HG03139 (cell line): ENCODE results near the gene TOP3A.
A peak's percentile ranks its signal among the peaks of the same experiment; 100 is the strongest.
"Not testable (repeated sequence)": the region's sequence is repeated elsewhere in the genome, so short reads cannot be mapped to it uniquely, and the experiment has no call there.

Experiments
- ATAC-seq: cut with Tn5 transposase; IDR thresholded peaks from one replicate; pipeline ENCODE4 v1.9.1; 2021; ENCODE audit not compliant: unreplicated experiment

Gene TOP3A, protein sequence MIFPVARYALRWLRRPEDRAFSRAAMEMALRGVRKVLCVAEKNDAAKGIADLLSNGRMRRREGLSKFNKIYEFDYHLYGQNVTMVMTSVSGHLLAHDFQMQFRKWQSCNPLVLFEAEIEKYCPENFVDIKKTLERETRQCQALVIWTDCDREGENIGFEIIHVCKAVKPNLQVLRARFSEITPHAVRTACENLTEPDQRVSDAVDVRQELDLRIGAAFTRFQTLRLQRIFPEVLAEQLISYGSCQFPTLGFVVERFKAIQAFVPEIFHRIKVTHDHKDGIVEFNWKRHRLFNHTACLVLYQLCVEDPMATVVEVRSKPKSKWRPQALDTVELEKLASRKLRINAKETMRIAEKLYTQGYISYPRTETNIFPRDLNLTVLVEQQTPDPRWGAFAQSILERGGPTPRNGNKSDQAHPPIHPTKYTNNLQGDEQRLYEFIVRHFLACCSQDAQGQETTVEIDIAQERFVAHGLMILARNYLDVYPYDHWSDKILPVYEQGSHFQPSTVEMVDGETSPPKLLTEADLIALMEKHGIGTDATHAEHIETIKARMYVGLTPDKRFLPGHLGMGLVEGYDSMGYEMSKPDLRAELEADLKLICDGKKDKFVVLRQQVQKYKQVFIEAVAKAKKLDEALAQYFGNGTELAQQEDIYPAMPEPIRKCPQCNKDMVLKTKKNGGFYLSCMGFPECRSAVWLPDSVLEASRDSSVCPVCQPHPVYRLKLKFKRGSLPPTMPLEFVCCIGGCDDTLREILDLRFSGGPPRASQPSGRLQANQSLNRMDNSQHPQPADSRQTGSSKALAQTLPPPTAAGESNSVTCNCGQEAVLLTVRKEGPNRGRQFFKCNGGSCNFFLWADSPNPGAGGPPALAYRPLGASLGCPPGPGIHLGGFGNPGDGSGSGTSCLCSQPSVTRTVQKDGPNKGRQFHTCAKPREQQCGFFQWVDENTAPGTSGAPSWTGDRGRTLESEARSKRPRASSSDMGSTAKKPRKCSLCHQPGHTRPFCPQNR

DNA sequence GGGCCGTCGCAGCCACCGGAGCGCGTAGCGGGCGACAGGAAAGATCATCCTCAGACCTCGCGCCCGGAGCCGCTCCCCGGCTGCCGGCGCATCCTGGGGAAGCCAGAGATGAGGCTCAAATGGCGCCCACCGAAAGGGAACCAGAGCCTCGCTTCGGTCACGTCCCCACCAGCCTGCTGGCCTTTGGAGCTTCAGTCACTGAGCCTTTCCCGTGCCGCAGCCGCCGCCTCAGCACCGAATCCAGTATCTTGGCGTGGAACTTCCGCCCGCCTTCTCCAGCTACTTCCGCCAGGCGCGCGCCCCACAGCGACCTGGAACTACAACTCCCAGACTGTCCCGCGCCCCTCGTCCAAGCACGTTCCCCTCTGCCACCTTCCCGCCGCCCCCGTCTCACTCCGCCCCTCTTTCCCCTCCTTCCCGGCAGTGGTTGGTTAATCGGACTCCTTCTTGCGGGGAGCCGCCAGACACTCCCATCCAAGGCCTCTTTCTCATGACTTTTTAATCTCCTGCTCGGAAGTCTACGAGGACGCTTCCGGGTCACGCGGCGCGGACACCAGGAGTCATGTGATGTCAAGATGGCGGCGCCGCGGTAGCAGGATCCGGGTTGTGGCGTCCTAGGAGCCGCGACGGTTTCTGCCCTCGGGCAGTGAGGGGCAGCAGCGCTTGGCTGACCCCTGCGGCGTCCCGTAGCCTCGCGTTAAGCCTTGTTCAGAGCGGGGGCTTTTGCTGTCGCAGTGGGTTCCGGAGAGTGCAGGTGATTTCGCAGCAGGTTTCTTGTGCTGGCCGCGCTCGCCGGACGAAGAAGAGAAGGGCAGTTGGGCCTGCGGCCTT lies at the start of gene TOP3A, which contains the start of gene SMCR8:
TSS of gene TOP3A (minus strand) at position 264 of the 831 bp plus-strand sequence. CDS start at position 48, 216 bp downstream.
TSS of gene SMCR8 (plus strand) at position 563 of the 831 bp plus-strand sequence. CDS start 497 bp downstream, outside the sequence.
- ATAC-seq, result peak; percentile 78

DNA sequence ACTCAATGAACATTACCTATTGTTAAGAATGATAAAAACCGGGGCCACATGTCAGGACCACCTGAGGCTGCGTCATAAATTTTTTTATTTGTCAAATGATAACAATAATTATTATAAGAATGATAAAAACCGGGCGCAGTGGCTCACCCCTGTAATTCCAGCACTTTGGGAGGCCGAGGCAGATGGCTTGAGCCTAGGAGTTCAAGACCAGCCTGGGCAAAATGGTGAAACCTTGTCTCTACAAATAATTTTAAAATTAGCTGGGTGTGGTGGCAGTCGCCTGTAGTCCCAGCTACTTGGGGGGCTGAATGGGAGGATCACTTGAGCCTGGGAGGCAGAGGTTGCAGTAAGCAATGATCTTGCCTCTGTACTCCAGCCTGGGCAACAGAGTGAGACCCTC lies 49.4 kb upstream of the TOP3A start:
- no peak for ATAC-seq

DNA sequence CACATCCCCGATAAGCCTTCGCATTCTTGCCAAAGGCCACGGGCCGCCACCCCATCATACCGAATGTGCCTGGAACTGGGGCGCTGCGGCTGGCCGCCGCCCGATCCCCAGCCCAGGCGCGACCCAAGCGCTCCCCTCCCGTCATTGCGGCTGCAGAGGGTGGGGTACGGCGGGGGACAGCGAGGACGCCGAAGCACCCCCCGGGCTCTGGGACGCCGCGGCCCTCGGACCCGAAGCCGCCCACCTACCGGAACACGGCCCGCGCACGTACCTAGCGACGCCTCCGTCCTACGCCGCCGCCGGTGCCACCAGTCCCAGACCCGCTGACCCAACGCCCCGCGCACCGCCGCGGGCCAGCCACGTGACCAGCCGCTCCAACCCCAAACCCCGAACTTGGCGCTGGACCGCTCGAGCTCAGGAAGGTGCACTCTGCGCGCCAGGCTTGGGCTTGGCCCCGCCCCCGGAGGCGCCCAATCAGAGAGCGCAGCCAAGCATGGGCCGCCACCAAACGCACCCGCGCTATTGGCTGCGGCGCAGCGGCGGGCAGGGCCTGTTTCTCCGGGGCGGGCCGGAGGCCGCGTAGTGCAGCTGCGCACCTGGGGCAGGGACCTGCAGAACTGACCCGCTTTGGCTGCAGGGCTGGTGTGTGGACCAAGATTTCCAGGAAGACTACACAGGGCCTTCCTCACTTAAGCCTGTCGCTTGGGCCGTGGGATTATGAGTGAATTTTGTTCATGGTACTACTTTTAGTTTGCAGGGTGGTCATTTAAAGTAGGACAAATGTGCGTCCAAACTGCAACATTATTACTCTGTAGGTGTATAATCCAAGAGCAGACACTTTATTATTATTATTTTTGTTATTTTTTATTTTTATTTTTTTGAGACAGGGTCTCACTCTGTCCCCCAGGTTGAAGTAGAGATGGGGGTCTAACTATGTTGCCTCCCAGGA lies 48.6 kb upstream of the TOP3A start, which contains the start of gene SHMT1:
TSS of gene SHMT1 (minus strand) at position 450 of the 949 bp plus-strand sequence. CDS start 7,569 bp downstream, outside the sequence.
- ATAC-seq, result peak; percentile 93

DNA sequence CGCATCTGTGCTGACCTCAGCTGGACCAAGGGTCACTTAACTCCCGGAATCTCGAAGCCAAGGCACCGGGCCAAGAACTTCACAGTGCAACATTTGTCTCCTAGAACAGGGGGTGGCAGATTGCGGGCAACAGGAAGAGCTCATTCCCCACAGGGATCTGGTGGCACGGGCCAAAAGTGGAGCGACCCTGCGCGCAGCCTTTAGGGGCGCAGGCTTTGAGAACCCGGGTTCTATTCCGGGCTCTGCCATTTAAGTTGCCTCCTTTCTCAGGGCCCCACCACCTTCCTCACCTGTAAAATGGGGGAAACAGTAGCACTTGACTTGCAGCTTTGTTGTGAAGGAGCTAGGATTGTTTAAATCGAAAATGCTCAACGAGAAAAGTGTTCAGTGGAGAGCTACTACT lies 47.9 kb upstream of the TOP3A start:
- no peak for ATAC-seq

DNA sequence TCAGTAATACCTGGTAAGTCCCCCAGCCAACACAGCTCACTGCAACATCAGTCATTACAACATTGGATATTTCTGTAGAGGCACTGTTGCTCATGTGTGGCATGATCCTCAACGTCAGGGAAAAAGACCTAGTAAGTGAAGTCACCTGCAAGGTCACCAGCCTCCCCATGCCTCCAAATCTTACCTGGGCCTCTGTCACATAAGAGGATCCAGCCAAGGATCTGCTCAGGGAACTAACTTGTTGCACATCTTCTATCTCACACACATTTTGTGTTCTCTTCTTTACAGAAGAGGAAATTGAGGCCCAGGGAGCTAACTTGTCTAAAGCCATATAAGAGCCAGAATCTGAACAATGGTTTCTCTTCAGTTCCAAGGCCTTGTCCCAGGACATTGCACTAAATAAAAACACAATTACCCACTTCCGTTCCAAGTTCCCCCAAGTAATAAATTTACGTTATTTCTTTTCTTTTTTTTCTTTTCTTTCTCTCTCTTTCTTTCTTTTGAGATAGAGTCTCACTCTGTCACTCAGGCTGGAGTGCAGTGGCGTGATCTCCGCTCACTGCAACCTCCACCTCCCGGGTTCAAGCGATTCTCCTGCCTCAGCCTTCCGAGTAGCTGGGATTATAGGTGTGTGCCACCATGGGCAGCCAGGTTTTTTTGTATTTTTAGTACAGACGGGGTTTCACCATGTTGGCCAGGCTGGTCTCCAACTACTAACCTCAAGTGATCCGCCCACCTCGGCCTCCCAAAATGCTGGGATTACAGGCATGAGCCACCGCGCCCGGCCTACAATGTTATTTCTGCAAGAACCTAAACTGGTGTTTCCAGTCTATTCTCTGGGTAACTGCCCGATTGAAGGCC lies 47.3 kb upstream of the TOP3A start:
- no peak for ATAC-seq

DNA sequence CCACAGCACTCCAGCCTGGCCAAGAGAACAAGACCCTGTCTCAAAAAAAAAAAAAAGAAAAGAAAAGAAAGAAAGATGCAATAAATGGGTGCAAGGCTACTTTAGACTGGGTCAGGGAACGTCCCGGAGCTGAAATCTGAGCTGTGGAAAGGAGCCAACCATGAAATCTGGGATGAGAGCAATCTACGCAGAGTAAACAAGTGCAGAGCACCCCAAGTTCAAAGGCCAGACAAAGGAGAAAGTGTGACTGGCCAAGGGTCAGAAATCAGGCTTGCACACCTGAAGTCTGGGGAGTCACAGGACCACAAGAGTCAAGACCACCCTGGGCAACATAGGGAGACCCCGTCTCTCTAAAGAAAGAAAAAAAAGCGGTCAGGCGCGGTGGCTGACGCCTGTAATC lies 45.7 kb upstream of the TOP3A start:
- ATAC-seq, result no peak

DNA sequence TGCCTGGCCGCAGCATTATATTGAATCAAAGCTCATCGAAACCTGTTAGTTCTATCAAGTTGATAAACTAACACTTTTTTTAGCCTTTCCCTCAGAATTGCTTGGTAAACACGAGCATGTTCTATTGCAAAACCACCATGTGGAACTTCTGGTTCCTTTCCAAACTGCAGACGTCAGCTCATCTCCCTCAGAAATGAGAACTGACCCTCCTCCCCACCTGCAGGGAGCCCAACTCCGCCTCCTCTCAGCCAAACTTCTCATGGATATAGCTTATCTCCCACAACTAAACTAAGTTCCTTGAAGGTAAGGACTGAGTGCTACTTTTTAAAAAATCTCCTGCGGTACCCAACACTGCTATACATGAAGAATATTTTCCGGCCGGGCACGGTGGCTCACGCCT lies 41.8 kb upstream of the TOP3A start:
- no peak for ATAC-seq

DNA sequence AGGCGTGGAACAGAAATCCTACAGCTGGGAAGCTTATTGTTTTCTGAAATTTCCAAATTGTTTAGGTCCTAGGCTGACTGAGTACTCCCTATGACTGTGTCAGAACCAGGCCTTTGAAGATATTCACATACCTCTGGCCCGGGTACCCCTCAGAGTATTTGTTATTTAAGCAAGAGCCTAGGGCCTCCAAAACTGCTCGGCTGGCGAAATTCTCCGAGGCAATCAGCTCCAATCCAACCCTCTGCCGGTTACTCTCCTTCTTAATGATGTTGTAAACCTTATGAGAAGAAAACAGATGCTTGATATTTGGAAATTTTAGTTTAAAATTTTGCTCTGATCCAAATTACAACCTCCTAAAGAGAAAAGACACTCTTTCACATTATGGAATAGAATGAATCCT lies 38.7 kb upstream of the TOP3A start:
- ATAC-seq, result no peak

DNA sequence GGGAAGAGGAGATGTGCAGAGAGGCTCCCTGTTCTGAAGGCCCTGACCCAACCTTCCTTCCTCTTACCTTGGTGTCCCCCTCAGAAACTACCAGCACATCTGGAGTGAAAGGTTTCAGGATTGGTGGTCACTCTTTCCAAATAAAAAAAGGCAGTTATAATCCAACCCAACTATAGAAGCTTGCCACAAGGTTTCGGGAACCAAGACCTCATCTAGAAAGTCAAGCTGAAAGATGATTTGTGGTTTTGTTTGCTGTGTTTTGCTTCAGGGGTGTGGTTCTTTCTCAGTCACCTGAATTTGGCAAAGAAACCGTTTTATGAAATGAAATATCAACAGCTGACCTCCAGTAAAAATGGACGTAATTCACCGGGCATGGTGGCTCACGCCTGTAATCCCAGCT lies 29.2 kb upstream of the TOP3A start:
- no peak for ATAC-seq

DNA sequence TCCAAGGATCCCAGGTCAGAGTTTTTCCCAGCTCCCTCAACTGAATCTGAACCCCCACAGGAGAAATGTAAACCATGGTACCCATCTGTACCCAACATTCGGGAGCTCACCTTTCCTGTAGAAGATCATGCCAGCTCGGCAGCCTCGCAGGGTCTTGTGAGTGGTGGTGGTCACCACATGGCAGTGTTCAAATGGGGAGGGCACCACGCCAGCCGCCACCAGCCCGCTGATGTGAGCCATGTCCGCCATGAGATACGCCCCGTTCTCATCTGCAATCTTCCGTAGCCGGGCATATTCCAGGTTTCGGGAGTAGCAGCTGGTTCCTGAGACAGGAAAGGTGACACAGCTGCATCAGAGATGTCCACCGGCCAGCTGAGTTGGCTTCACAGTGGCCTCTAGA lies 25.1 kb upstream of the TOP3A start:
- no peak for ATAC-seq

DNA sequence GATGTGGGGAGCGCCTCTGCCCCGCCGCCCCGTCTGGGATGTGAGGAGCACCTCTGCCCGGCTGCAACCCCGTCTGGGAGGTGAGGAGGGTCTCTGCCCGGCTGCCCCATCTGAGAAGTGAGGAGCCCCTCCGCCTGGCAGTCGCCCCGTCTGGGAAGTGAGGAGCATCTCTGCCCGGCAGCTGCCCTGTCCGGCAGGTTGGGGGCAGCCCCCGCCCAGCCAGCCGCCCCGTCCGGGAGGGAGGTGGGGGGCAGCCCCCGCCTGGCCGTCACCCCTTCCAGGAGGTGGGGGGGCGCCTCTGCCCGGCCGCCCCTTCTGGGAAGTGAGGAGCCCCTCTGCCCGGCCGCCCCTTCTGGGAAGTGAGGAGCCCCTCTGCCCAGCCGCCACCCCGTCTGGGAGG lies 23.4 kb upstream of the TOP3A start:
- ATAC-seq, result not testable (repeated sequence)

DNA sequence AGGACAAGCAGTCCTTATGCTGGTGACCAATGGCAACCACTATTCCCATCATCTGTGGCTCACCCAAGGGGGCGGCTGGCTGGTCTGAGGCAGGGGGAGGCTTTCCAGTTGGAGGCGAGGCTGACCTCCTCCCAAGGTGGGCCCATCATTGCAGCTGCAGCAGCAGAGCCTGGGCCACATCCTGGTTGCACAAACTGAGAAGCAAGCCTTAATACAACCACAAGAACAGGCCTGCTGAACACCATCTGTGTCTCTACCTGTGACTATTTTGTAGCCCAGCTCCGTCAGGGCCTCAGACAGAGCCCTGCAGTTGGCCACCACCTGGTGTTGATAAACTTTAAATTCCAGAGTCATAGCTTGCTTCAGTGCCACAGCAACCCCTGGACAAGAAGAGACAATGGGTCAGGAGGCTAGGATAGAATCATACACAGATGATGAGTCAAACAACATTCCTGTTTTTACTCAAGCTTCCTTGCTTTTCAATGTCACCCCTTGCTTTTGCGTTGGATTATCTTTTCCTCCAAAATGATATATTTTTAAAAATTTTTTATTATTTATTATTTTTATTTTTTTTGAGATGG lies 18.2 kb upstream of the TOP3A start:
- no peak for ATAC-seq

DNA sequence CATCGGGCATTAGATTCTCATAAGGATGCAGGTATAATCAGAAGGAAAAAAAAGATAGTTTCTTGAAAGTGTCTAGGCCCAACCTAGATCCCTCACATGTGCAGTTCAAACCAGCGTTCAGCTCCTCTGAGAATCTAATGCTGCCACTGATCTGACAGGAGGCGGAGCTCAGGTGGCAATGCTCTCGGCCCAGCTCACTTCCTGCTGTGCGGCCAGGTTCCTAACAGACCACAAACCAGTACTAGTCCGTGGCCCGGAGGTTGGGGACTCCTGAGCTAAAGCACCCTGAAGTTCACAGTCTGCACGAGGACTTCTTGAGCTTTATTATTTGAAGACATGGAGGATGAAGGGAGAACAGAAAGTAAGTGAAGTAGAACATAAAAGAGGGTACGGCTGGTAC lies 17.1 kb upstream of the TOP3A start:
- ATAC-seq, result no peak

DNA sequence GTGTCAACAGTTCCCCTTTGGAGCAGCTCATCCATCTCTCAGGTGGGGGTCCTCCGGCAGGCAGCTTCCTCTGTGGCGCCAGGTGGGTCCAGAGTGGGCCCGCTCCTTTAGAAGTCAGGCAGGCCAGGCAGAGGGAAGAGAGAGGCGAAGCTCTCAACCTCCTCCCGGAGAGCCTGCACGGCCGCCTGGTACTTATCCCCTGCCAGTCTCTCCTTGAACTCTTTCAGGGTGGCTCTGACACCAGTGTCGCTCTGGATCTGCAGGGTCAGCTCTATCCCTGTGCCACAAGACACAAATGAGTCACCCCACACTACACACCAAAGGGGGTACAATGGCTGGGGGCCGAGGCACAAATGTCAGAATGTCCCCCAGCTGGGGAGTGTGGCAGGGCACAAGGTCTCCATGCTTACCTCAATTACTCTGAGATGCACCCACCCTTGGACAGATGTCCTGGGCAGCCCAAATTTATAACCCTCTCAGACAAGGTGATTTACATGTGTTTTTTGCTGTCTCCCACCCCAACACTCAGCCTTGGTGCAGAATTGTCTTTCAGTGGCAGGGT lies 13.9 kb upstream of the TOP3A start:
- no peak for ATAC-seq

DNA sequence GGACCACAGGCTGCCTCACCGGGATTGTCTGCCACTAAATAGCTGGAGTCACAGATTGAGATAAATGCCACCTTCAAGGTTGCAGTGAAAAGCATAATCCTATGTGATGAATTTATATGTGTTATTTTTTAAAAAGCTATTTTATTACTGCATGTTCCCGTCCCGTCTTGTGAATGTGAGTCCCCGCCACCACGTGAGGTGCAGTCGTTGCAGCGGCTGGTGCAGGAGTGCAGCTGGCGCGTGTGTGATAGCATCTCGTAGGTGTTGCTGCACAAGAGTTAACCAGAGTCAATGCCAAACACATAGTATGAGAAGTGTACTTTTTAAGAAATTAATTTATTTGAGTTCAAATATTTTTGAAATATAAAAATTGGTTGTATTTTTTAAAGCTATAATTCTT lies 12.8 kb upstream of the TOP3A start:
- no peak for ATAC-seq

DNA sequence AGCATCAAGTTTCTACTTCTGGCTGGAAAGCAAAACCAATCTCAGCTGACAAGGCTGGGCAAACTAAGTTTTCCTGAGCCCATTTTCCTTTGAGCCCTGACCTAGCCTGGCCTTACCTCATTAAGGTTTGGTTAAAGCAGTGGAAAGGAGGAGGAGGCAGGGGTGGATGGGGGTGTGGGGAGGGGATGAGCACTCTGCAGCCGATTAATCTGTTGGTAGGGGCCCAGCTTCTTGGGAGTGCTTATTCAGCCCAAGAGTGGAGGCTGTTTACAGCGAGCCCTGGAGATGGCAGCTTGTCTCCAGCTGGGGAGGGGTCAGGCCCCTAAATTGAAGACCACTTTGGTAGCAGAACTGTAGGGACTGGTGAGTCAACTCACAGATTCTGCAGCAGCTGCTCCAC lies 12.3 kb upstream of the TOP3A start:
- ATAC-seq, result no peak

DNA sequence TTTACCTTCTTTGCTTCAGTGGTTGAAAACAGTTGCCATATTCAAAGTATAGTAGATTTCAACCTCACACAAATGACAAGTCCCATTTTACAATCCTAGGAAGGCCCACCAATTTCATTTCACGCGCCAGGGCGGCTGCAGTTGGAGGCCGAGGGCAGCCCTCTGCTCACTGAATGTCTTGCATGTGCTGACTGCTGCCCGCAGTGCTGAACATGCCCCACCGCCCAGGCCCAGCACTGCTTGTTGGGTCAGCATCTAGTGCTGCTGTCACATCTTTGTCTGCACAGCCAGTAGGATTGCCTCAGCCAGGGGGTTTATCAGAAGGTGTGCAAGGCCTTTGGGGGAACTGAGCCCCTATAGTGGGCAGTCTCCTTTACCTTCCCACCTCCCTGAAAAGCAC lies 11.8 kb upstream of the TOP3A start:
- ATAC-seq, result no peak

DNA sequence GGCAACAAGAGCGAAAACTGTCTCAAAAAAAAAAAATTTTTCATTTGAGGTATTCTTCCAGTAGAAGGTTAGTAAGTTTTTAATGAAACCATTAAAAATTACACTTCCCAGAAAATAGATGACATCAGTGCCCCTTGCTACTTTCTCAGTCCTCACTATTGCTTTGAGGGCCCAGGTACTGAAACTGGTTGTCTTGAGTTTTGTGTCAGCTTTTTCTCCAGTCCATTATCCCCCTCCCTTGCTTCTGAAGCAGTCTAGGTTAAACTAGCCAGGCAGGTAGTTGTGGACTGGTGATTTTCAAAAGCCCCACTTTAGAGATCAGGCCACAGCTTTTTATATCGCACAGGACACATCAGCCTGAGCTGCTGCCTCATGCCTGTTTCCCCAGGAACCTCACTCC lies 11.2 kb upstream of the TOP3A start:
- ATAC-seq, result no peak
